Skeletal muscle tissue (tissue), 4 donors: Measurements from ENCODE around the gene SEPTIN8. TPM values are rescaled to one million over a fixed set of nuclear protein-coding genes. Genes with fewer than 3 reads are reported as not detected.

ENCODE experiments used
- H3K27ac ChIP-seq: one replicate; pipeline ENCODE4 v1.7.0; 2013; ENCODE audit warnings: mild to moderate bottlenecking, low read depth, low read length, inconsistent platforms
- H3K27me3 ChIP-seq, 3 donors: one replicate each; pipeline ENCODE4 v1.7.0; 2013; ENCODE audit warnings: low read length in 3 of 3; ENCODE audit not compliant: control insufficient read depth in 3 of 3, insufficient read depth in 3 of 3
- H3K36me3 ChIP-seq, 3 donors: one replicate each; pipeline ENCODE4 v1.7.0; 2013; ENCODE audit warnings: low read length in 3 of 3; ENCODE audit not compliant: control insufficient read depth in 3 of 3, insufficient read depth in 3 of 3
- H3K4me1 ChIP-seq, 3 donors: one replicate each; pipeline ENCODE4 v1.7.0; 2013; ENCODE audit warnings: low read length in 3 of 3, mild to moderate bottlenecking in 3 of 3; ENCODE audit not compliant: control insufficient read depth in 3 of 3, insufficient read depth in 3 of 3
- H3K4me3 ChIP-seq, 3 donors: one replicate each; pipeline ENCODE4 v1.7.0; 2013; ENCODE audit warnings: low read length in 3 of 3
- H3K9ac ChIP-seq, 3 donors: one replicate each; pipeline ENCODE4 v1.7.0; 2013; ENCODE audit warnings: low read length in 3 of 3, mild to moderate bottlenecking in 3 of 3, moderate library complexity in 2 of 3, low read depth in 1 of 3
- H3K9me3 ChIP-seq, 3 donors: one replicate each; pipeline ENCODE4 v1.7.0; 2013; ENCODE audit warnings: low read length in 3 of 3; ENCODE audit not compliant: control insufficient read depth in 3 of 3
- total RNA-seq: library from RNA; depleted of rRNA; stranded (reverse); fragments of >200 nt; gene quantifications from one replicate; pipeline ENCODE4 v1.2.3, GENCODE V29; 2014
- donor health status: Osteomylitis.

The SEPTIN8 gene
- total RNA-seq, 1 donor from 2014 or later: 28.7 TPM

DNA sequence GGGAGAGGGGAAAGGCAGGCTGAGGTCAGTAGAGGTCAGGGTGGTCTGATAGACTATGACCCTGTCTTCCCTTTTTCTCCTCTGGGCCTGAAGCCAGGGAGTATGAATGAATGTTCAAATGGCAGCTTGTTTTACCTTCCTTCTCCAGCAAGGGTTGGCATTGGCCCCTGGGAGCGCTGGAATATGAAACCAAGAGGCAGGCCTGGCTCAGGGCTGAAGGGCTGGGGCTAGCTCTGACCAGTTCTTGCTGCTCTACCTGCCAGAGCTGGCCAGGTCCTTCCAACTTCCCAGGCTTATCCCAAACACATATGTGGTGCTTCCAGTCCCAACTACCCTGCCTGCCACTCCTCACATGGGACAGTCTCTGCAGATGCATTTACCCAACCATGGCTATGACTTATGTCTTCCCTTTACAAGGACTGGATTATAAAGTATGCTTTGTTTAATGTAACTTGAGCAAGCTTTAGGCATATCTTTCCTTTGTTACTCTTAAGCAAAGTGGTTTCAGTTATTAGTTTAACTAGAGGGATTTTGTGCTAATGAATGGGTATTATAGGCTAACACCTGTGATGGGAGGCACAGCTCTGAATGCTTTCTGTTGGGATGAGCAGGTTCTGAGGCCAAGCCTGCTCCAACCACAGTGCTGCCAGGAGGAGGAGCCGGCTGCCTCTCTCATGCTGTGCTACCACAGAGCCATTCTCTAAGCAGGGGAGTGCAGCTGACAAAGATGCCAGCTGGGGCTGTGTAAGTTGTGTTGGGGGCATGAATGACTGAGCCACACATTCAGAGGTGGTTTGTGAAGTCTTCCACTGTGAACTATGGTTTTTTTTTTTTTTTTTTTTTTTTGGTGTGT is 23.7 kb downstream of the SEPTIN8 start:
- Histone ChIP-seq H3K36me3 (peaks cover 4 to 8% (median 8%) of the 10 kb centered on the region in 3 donors), H3K9me3 (no peaks in the 10 kb centered on the region), H3K9ac (no peak overlapping the region), H3K4me1 (peaks cover 0 to 10% (median 7%) of the 10 kb centered on the region in 3 donors), H3K4me3 (no peak overlapping the region), H3K27ac (no peak overlapping the region), H3K27me3 (peaks cover 0 to 4% (median 3%) of the 10 kb centered on the region in 3 donors)

DNA sequence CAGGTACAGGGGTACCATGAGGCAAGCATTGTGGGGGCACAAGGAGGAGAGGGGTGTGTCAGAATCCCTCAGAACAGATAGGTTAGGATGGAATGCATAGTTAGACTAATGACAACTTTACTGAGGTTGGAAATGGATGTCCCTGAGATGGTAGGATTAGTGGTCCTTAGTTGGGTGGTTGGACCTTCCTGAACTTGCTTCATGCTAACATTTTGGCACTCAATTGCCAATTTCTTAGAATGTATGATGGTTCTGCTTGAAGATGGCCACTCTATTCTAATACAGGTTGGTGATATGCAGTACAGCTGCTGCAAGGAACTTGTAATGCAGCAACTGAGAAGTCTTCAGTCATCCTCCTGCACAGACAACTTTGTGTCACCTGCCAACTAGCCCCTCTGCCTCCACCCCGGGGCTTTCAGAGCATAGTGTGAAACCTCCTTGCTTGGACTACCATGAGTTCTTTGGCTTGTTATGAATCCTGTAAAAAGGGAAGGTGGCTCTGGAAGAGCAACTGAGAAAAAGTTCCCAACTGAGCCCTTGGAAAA is 24.4 kb downstream of the SEPTIN8 start:
- no peak overlapping the region for H3K27ac ChIP-seq
- H3K4me1 ChIP-seq: peaks cover 0 to 10% (median 7%) of the 10 kb centered on the region in 3 donors
- H3K9me3 ChIP-seq: no peaks in the 10 kb centered on the region
- no peak overlapping the region for H3K9ac ChIP-seq
- no peak overlapping the region for H3K4me3 ChIP-seq
- peaks cover 6 to 10% (median 8%) of the 10 kb centered on the region in 3 donors for H3K27me3 ChIP-seq
- H3K36me3 ChIP-seq: peaks cover under 1 to 6% (median 2%) of the 10 kb centered on the region in 3 donors

DNA sequence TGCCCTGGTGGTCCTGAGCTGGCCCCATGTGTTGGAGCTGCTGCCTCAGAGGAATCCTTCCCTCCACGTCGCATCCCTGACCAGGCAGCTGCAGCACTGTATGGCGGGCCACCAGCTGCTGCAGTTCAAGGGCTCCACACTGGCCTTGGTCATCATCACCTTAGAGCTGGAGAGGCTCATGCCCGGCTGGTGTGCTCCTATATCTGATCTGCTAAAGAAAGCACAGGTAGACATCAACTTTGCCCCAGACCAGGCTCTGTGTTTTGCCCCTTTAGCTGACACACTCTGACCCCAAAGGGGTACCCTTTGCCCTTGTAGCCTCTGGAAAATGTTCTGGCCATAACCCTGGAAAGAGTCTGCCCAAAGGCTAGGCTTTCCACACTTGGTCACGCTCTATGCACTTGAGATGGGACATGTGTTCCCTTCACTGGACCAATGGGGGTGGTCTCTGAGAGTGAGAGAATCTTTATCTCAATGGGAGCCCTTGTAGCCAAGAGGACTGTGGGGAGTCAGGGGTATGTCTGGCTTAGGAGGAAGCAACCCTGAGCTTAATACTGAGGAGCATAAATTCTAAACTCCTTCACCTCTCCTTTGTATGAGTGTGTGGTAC is 25.0 kb downstream of the SEPTIN8 start:
- Histone ChIP-seq H3K4me3 (no peak overlapping the region), H3K9ac (no peak overlapping the region), H3K4me1 (peaks cover under 1 to 10% (median 7%) of the 10 kb centered on the region in 3 donors), H3K9me3 (no peaks in the 10 kb centered on the region), H3K36me3 (peaks cover 0 to under 1% (median 0%) of the 10 kb centered on the region in 3 donors), H3K27me3 (peaks cover 9 to 14% (median 12%) of the 10 kb centered on the region in 3 donors), H3K27ac (no peak overlapping the region)

DNA sequence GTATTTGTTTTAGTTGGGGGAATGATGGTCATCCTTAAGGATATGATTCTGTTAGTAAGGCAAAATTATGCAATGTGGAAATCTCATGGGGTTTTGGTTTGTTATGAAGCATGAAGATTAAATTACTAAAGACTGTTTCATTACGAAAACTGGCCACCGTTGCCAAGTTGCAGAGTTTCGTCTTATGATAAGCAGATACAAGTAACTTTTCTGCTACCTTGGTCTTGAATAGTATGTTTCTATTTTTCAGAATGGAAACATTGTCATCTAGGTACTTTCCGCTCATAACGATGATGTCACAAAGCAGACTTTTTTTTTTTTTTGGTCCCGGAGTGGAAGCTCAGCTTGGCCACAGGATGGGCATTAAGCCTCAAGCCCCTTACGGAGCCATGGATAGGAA is 25.6 kb downstream of the SEPTIN8 start:
- Histone ChIP-seq H3K9me3 (no peaks in the 10 kb centered on the region), H3K9ac (no peak overlapping the region), H3K4me1 (peaks cover 3 to 10% (median 10%) of the 10 kb centered on the region in 3 donors), H3K36me3 (no peaks in the 10 kb centered on the region), H3K4me3 (no peak overlapping the region), H3K27ac (no peak overlapping the region), H3K27me3 (peaks cover 15 to 20% (median 18%) of the 10 kb centered on the region in 3 donors)

DNA sequence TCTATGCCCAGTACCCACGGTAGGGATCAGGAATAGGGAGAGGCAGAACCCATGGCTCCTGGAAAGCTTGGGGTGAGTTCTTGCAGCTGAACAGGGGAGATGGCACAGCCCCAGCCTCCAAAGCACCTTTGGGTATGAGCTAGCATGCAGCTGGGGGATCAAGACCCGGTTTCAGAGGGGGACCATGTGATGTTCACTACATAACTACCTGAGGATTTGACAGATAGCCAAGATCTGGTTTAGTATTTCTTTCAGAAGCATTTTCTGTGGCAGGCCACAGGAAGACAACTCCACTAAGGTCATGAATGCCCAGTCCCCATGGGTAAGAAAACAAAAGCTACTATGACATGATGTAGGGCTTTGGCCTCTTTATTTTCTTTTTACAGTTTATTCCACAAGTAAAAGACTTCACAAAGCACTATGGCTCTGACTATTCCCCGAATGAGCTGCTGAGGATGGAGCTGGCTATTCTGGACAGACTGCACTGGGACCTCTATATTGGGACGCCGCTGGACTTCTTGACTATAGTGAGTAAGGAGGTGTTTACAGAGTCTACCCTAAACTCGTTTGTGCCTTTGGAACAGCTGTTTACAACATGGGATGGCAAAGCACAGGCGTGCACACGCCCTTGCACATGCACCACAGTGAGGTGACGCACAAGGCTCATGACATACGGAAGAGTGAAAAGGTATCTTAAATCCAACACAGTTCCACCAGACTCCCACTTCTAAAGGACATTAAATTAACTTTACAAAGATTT is 26.4 kb downstream of the SEPTIN8 start:
- Histone ChIP-seq H3K36me3 (no peaks in the 10 kb centered on the region), H3K9ac (no peak overlapping the region), H3K9me3 (no peaks in the 10 kb centered on the region), H3K27ac (no peak overlapping the region), H3K4me3 (no peak overlapping the region), H3K27me3 (peaks cover 19 to 27% (median 19%) of the 10 kb centered on the region in 3 donors), H3K4me1 (peaks cover 3 to 10% (median 10%) of the 10 kb centered on the region in 3 donors)

DNA sequence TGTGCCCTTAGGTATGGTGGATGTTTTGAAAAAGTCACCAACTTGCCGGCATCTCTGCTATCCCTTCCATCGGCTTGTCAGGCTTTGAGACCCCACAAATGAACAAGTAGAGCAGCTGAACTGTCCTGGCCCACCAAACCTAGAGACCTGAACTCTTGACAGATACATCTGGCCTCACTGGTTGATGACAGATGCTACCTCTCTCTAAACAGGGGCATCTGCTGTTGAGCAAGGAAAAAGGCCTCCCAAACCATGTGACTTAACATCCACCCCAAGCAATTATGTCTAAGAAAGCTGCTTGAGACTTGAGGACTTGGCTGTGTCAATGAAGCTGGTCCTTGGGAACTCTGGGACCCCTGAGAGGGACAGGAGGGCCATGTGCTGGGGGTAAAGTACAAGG is 27.5 kb downstream of the SEPTIN8 start:
- Histone ChIP-seq H3K9ac (no peak overlapping the region), H3K36me3 (no peaks in the 10 kb centered on the region), H3K27ac (no peak overlapping the region)

DNA sequence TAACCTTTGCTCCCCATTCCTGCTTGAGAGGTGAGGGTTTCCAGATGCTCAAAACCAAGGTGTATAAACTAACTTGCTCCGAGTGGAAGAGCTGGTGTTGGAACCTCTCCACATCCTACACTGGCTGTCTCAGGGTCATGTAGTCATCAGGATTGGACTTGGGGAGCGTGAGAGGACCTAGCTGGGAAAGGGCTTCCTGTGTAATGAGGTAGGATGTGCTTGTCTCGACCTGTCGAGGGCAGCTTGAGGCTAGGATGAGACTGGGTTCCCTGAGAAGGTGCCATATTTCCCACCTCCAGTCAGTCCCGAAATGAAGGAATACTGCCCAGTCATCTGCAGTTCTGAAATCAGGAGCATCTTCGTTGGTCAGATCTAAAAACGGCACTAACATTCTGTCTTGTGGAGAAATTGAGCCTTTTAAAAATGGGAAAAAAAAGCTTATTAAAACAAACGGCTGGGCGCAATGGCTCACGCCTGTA is 28.5 kb downstream of the SEPTIN8 start:
- Histone ChIP-seq H3K27me3 (peaks cover 23 to 31% (median 23%) of the 10 kb centered on the region in 3 donors), H3K27ac (no peak overlapping the region), H3K4me3 (no peak overlapping the region), H3K36me3 (no peaks in the 10 kb centered on the region), H3K4me1 (peaks cover 3 to 9% (median 8%) of the 10 kb centered on the region in 3 donors), H3K9ac (no peak overlapping the region), H3K9me3 (no peaks in the 10 kb centered on the region)

More for the DNA sequence above, 27.5 kb downstream of the SEPTIN8 start:
- Histone ChIP-seq H3K9me3 (no peaks in the 10 kb centered on the region), H3K4me3 (no peak overlapping the region), H3K4me1 (peaks cover 3 to 10% (median 10%) of the 10 kb centered on the region in 3 donors), H3K27me3 (peaks cover 23 to 31% (median 23%) of the 10 kb centered on the region in 3 donors)

DNA sequence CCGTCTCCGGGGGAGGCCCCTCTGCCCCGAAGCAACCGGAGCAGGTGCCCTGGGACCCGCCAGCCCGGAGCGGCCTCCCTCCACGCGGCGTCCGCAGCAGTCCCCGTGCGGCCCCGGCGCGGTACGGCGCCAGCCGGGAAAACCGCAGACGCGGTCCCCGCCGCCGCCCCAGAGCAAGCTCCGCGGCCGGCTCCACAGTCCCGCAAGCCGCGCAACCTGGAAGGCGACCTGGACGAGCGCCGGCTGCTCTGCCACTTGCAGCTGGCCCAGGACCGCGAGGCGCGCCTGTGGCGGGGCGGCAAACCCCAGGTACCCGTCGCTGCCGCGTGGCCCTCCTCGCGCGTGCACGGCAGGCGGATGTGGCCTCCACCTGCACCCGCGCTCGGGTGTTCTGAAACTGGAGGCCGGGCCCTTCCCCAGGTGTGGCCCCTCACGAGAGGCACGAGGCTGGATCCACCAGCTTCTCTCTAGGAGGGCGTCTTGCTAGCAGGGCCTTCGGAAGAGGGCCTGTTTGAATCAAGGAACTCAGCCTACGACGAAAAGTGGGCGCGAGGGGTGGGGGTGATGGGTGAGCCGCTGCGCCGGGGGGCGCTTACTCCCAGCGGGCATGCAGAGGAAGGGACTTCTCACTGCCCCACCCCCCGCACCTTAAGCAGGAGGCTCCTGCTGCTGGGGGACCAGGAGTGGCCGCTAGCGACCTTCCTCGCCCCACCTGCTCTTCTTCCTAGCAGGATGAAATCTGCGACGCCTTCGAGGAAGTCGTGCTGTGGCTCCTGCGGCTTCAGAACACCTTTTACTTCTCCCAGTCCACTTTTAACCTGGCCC is 29.2 kb downstream of the SEPTIN8 start:
- Histone ChIP-seq H3K36me3 (no peaks in the 10 kb centered on the region), H3K4me1 (peaks cover 1 to 3% (median 2%) of the 10 kb centered on the region in 3 donors), H3K9ac (no peak overlapping the region), H3K27ac (no peak overlapping the region), H3K4me3 (no peak overlapping the region), H3K9me3 (no peaks in the 10 kb centered on the region), H3K27me3 (peaks cover 25 to 31% (median 26%) of the 10 kb centered on the region in 3 donors)
